Activated CD4-positive, alpha-beta T cell treated with anti-CD3 and anti-CD28 coated beads for 48 hours (primary cell): ENCODE results near the gene NDC1.
"Not testable (repeated sequence)": the region's sequence is repeated elsewhere in the genome, so short reads cannot be mapped to it uniquely, and the experiment has no call there.

Experiments used
- DNase-seq: peaks from one replicate; pipeline ENCODE4 v3.0.0-alpha.2; 2020

Gene NDC1

GRCh38 chr1:53822931-53823330, 15.2 kb downstream of the NDC1 start:
- no peak for DNase-seq

GRCh38 chr1:53821380-53821779, 16.7 kb downstream of the NDC1 start:
- no peak for DNase-seq

- no peak for DNase-seq
Observed at GRCh38 chr1:53819387-53819786, 18.7 kb downstream of the NDC1 start.

GRCh38 chr1:53816584-53816983, 21.5 kb downstream of the NDC1 start:
- DNase-seq, result not testable (repeated sequence)

GRCh38 chr1:53815484-53815883, 22.6 kb downstream of the NDC1 start:
- DNase-seq, result not testable (repeated sequence)

- peak; percentile 54 for DNase-seq
Observed at GRCh38 chr1:53811414-53811851, 26.7 kb downstream of the NDC1 start.

- DNase-seq, result no peak
Observed at GRCh38 chr1:53810497-53810896, 27.6 kb downstream of the NDC1 start.

GRCh38 chr1:53810007-53810406, 28.1 kb downstream of the NDC1 start:
- no peak for DNase-seq

- DNase-seq, result no peak
Observed at GRCh38 chr1:53807916-53808315, 30.2 kb downstream of the NDC1 start.

- no peak for DNase-seq
Observed at GRCh38 chr1:53804791-53805505, 33.1 kb downstream of the NDC1 start.

- no peak for DNase-seq
Observed at GRCh38 chr1:53804181-53804580, 33.9 kb downstream of the NDC1 start.

GRCh38 chr1:53800621-53801020, 37.5 kb downstream of the NDC1 start:
- DNase-seq, result no peak

GRCh38 chr1:53799141-53799540, 39.0 kb downstream of the NDC1 start:
- DNase-seq, result no peak

- DNase-seq, result no peak
Observed at GRCh38 chr1:53792806-53793205, 45.3 kb downstream of the NDC1 start.

- no peak for DNase-seq
Observed at GRCh38 chr1:53787655-53788054, 50.4 kb downstream of the NDC1 start.

- peak; percentile 18 for DNase-seq
Observed at GRCh38 chr1:53783056-53783455, 55.0 kb downstream of the NDC1 start.

- no peak for DNase-seq
Observed at GRCh38 chr1:53781654-53782053, 56.4 kb downstream of the NDC1 start.

- DNase-seq, result no peak
Observed at GRCh38 chr1:53777272-53777671, 60.8 kb downstream of the NDC1 start.

GRCh38 chr1:53771648-53772047, 66.4 kb downstream of the NDC1 start:
- DNase-seq, result no peak

GRCh38 chr1:53769780-53770179, 68.3 kb downstream of the NDC1 start:
- no peak for DNase-seq

GRCh38 chr1:53769184-53769583, 68.9 kb downstream of the NDC1 start:
- DNase-seq, result no peak

GRCh38 chr1:53766831-53767405, 71.2 kb downstream of the NDC1 start:
- no peak for DNase-seq

GRCh38 chr1:53766194-53766742, 71.8 kb downstream of the NDC1 start:
- DNase-seq, result no peak

- no peak for DNase-seq
Observed at GRCh38 chr1:53765657-53766056, 72.4 kb downstream of the NDC1 start.

GRCh38 chr1:53763911-53764310, 74.2 kb downstream of the NDC1 start:
- no peak for DNase-seq
